AG09319 (cell line): ENCODE results near the gene PARP15.

ENCODE experiments used
- DNase-seq: peaks from one replicate; pipeline ENCODE4 v3.0.0-alpha.2; 2010; ENCODE audit warnings: low read depth; ENCODE audit errors: extremely low read depth
- CTCF ChIP-seq: IDR thresholded peaks from 2 replicates; pipeline ENCODE4 v1.5.1; 2011; ENCODE audit warnings: low read depth, mild to moderate bottlenecking, inconsistent platforms, low read length, moderate library complexity

Gene PARP15

GRCh38 chr3:122546151-122546550 is 31.3 kb upstream of the PARP15 start:
- no peak for TF ChIP-seq CTCF
- DNase-seq, result no peak

GRCh38 chr3:122548076-122548475 is 29.4 kb upstream of the PARP15 start:
- TF ChIP-seq CTCF, result no peak
- no peak for DNase-seq

- no peak for TF ChIP-seq CTCF
- no peak for DNase-seq
Observed at GRCh38 chr3:122548619-122549018, 28.8 kb upstream of the PARP15 start.

- no peak for DNase-seq
- TF ChIP-seq CTCF, result no peak
Observed at GRCh38 chr3:122553171-122553570, 24.3 kb upstream of the PARP15 start.

- DNase-seq, result no peak
- no peak for TF ChIP-seq CTCF
Observed at GRCh38 chr3:122555275-122556071, 22.0 kb upstream of the PARP15 start.

- TF ChIP-seq CTCF, result no peak
- no peak for DNase-seq
Observed at GRCh38 chr3:122557356-122557755, 20.1 kb upstream of the PARP15 start.

GRCh38 chr3:122558605-122559004 is 18.8 kb upstream of the PARP15 start:
- no peak for DNase-seq
- no peak for TF ChIP-seq CTCF
